ENCODE measurements around the gene CACNB2.

DNA sequence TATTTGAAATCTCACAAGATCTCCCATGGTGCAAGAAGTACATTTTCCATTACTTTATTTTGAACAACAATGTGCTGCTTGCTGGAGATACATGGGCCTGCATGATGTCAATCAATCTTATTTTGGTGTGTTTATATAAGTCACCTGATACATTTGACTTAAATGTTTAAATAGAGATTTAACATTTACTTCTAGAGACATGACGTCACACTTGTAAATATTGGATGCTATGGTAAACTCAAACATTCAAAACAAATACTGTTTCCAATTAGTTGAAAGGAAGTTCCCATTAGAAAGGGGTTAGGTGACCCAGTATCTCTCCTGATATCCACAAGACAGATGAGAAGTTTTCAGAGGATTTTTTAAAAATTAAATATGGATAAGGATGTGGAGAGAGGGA lies 296.7 kb downstream of the CACNB2 start:
- TF ChIP-seq, protein P1, sequence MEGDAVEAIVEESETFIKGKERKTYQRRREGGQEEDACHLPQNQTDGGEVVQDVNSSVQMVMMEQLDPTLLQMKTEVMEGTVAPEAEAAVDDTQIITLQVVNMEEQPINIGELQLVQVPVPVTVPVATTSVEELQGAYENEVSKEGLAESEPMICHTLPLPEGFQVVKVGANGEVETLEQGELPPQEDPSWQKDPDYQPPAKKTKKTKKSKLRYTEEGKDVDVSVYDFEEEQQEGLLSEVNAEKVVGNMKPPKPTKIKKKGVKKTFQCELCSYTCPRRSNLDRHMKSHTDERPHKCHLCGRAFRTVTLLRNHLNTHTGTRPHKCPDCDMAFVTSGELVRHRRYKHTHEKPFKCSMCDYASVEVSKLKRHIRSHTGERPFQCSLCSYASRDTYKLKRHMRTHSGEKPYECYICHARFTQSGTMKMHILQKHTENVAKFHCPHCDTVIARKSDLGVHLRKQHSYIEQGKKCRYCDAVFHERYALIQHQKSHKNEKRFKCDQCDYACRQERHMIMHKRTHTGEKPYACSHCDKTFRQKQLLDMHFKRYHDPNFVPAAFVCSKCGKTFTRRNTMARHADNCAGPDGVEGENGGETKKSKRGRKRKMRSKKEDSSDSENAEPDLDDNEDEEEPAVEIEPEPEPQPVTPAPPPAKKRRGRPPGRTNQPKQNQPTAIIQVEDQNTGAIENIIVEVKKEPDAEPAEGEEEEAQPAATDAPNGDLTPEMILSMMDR (IDR thresholded peaks at IDR 0.05; ENCODE audit: insufficient read depth, low read length), result no peak
- TF ChIP-seq POLR2AphosphoS5 (IDR thresholded peaks at IDR 0.05; ENCODE audit: low read depth) (no peak), GABPA (IDR thresholded peaks at IDR 0.05; ENCODE audit: low read depth) (no peak)
- TF ChIP-seq, protein P2, sequence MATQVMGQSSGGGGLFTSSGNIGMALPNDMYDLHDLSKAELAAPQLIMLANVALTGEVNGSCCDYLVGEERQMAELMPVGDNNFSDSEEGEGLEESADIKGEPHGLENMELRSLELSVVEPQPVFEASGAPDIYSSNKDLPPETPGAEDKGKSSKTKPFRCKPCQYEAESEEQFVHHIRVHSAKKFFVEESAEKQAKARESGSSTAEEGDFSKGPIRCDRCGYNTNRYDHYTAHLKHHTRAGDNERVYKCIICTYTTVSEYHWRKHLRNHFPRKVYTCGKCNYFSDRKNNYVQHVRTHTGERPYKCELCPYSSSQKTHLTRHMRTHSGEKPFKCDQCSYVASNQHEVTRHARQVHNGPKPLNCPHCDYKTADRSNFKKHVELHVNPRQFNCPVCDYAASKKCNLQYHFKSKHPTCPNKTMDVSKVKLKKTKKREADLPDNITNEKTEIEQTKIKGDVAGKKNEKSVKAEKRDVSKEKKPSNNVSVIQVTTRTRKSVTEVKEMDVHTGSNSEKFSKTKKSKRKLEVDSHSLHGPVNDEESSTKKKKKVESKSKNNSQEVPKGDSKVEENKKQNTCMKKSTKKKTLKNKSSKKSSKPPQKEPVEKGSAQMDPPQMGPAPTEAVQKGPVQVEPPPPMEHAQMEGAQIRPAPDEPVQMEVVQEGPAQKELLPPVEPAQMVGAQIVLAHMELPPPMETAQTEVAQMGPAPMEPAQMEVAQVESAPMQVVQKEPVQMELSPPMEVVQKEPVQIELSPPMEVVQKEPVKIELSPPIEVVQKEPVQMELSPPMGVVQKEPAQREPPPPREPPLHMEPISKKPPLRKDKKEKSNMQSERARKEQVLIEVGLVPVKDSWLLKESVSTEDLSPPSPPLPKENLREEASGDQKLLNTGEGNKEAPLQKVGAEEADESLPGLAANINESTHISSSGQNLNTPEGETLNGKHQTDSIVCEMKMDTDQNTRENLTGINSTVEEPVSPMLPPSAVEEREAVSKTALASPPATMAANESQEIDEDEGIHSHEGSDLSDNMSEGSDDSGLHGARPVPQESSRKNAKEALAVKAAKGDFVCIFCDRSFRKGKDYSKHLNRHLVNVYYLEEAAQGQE (IDR thresholded peaks at IDR 0.05; ENCODE audit: insufficient replicate concordance, low read depth), result no peak

All from HL-60 (cell line).